NCI-H2081 (cell line): ENCODE results near the gene MRPS27.
A peak's percentile ranks its signal among the peaks of the same experiment; 100 is the strongest.
"Not testable (repeated sequence)": the region's sequence is repeated elsewhere in the genome, so short reads cannot be mapped to it uniquely, and the experiment has no call there.

ENCODE experiments used
- DNase-seq, 2 experiments: peaks; one replicate each; lab custom pipeline; 2025; lab: John Stamatoyannopoulos, UW

MRPS27 gene

DNA sequence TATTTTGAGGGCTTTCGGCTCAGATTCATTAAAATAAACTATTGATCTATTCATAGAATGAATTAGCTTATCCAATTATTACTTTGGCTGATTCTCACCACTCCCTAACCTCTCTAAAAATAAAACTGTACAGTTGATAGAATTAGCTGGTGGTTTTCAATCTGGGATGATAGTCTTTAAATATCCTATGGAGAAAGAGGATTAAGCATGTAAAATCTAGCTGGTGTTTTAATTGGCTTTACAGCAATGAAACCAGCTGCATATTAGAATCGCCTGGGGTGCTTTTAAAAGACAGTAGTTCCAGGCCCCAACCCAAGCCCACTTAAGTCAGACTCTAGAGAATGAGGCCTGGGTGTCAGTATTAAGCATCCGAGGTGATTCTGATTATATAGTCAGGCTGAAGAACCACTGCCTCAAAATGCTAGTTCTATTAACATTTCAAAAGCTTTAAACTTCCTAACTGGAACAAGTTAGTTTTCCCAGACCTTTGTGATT lies 117.7 kb downstream of the MRPS27 start:
- DNase-seq: no peak

GRCh38 chr5:72199681-72200080 lies 120.4 kb downstream of the MRPS27 start:
- no peak for DNase-seq

DNA sequence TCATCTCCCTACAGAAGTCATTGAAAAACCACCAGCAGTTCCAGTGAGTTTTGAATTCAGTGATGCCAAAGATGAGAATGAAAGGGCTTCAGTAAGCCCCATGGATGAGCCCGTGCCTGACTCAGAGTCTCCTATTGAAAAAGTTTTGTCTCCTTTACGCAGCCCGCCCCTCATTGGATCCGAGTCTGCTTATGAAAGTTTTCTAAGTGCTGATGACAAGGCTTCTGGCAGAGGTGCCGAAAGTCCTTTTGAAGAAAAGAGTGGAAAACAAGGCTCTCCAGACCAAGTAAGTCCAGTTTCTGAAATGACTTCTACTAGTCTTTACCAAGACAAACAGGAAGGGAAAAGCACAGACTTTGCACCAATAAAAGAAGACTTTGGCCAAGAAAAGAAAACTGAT lies 122.6 kb downstream of the MRPS27 start:
- DNase-seq: no peak

- no peak for DNase-seq
Observed at GRCh38 chr5:72195581-72195980, 124.5 kb downstream of the MRPS27 start.

- DNase-seq: no peak
Observed at GRCh38 chr5:72194846-72195245, 125.2 kb downstream of the MRPS27 start.

DNA sequence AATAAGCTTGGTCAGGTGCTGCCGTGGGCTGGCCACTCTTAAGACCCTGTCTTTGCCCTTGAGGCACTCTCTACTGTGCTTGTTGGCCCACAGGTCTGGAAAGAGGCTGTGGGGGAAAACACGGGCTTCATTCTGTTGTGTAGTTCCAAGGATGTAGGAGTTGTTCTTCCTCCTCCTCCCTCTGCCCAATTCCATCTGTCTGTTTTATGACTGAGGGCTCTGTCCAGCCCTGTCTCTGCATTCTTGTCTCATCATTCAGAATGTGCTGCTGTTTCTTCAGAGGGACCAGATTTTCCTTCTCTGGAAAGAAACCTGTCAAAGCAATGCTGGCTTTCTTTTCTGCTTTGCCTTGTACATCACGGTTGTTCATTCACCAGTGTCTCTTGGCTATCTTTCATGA lies 128.6 kb downstream of the MRPS27 start:
- DNase-seq: no peak

DNA sequence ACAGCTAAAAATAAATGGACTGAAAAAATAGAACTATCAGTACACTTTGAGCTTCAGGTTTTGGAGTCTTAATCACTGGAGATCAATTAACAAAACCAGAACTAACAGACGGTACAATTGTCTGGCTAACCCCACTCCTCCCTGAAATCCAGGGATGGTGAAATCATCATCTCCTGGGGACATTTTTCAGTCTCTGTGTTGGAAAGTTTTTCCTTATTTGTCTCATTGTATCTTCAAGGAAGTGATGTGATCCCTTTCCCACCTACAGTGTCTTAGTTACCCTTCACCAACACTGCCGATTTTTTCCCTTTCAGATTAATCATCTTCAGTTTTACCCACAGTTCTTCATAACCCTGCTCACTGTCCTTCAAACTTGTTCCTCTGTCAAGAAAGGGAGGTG lies 130.9 kb downstream of the MRPS27 start:
- no peak for DNase-seq

DNA sequence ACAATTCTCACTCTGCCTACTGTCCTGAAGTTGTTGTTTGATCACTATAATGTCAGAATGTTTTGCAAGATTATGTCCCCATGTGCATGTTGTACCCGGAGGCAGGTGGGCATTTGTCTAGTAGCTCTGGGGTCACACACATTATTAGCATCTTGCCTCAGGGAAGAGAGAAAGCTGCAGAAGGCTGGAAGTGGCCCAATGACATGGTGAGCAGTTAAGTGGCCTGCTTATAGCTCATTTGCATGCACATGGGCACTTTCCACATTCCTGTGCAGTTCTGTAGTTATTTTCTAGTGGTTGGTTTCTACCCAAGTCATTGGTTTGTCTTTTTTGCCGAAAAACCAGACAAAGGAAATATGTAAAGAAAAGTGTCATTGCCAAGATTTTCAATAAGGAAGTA lies 131.9 kb downstream of the MRPS27 start:
- no peak for DNase-seq

DNA sequence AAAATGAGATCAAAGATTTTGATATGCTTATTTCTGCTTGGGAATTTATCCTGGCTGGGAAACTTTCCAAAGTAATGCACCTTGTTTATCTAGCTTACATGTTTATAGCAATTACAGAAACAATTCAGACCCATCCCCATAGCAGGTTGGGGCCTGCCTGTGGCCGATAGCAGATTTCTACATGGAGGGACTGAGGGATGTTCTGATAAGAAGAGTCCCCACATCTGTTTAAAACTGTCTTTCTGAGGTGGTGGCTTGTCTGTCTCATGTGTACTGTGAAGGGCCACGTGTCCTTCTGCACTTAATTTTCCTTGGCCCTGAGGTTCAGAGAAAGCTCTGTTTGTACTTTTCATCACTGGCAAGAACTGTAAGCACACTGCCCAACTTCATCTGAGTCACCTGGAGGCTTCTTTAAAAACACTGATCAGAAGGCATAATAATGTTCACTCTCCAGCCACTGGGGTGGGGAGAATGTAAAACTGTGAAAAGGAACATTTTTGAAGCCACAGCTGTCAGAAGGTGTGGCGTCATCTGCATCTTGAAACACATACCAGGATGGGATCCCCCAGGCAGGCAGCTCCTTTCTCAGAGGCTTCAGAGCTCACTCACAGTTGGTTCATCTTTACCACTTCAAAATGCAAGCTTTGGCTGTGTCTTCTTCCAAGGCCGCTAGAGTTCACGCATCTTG lies 132.5 kb downstream of the MRPS27 start:
- DNase-seq: no peak

DNA sequence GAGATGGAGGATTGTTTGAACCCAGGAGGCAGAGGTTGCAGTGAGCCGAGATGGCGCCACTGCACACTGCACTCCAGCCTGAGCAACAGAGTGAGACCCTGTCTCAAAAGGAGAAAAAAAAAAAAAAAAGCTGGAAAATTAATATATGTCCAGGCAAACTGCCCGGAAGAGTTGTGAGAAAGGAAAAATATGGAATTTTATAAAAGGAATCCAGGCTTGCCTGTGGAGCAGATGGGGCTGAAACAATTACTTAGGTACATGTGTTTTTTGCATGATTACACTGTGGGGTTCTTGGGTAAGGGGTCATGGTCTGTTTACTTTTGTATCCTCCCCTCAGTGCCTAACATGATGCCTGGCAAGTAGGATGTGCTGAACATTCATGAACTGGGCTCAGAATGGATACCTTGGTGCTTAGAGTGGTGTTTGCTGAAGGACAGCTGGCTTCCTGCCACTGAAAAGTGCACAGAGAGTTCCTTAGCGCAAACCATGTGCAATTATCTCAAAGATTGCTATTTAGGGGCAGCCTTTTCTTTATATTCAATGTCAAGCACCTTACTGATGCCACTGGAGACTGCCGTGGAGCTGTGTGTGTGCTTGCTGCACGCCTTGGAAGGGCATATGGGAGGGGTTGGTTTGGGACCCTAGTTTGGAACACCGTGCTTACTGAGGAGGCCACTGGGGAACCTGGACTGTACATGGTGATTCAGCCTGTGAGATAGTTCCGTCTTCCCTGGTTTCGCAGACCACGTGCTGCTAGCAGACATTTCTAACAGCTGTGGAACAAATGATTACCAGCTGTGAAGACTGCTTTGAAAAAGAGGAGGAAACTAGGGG lies 134.3 kb downstream of the MRPS27 start:
- DNase-seq: peak in 1 of 2 experiments; percentile 41

DNA sequence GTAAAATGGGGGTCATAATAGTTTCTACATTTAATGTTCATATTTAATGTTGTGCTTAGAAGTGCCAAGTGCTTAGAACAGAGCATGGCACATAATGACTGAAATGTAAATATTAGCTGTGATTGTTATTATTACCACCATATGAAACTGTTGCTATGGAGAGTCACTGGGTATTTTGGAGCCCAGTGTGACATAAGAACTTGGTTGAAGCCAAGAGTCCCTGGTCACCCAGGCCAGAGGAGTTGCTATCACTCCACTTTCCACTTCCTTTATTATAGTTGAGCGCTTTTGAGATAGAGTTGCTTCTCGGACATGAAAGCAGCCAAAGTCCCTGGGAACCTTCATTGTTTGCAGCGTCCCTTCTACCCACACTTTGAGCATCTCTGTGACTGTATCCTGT lies 135.6 kb downstream of the MRPS27 start:
- peak in 1 of 2 experiments; percentile 26 for DNase-seq

DNA sequence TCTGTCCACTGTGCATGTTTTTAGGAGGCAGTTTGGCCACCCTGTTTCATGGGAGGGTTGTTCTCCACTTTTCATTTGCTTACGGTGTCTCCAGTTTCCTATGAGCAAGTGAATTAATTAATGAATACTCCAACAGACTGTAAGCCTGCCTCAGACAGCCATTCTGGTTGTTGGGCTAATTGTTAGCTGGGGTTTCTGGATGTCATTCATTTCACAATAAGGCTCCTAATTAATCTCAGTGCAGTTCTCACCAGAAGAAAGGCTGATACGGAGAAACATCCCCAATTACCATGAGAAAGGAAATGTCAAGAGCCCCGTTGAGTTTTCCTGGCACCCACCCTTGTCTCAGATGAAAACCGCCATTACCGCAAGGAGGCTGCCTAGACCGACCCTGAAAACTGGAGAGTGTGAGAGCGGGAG lies 136.9 kb downstream of the MRPS27 start:
- no peak for DNase-seq

DNA sequence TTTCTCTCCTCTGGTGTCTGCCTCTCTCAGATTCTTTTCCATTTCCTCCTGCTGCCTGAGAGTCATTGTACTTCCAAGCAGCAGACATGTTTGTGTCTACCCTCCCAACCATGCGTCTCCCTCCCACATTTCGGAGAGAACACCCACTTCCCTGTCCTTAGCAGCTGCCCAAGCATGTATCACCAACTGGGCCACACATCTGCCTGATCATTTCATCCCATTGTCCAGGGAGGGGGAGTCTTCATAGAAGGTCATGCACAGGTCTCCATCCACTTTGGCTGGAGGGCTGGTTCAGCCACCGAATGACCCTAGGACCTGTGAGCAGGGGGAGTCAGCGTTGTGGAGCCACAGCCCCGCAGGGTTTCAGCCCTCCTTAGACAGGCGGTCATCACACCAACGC lies 137.4 kb downstream of the MRPS27 start:
- no peak for DNase-seq

DNA sequence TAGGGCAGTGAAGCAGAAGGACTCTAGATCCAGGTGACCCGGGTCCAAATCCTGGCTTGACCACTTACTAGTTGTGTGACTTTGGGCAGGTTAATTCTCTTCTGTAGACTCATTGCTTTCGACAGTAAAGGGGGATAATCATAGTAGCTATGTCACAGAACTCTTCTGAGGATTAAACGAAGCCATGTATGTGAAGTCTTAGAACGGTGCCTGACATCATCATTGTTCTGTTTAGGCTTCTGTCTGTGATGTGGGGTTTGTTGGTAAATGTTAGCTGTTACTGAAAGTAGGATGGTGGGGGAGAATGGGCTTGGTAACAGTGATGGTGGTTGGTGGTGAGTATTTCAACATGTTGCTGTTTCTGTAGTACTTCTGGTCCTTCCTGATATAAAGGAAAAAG lies 139.1 kb downstream of the MRPS27 start:
- DNase-seq: no peak

- no peak for DNase-seq
Observed at GRCh38 chr5:72179816-72180440, 140.1 kb downstream of the MRPS27 start.

DNA sequence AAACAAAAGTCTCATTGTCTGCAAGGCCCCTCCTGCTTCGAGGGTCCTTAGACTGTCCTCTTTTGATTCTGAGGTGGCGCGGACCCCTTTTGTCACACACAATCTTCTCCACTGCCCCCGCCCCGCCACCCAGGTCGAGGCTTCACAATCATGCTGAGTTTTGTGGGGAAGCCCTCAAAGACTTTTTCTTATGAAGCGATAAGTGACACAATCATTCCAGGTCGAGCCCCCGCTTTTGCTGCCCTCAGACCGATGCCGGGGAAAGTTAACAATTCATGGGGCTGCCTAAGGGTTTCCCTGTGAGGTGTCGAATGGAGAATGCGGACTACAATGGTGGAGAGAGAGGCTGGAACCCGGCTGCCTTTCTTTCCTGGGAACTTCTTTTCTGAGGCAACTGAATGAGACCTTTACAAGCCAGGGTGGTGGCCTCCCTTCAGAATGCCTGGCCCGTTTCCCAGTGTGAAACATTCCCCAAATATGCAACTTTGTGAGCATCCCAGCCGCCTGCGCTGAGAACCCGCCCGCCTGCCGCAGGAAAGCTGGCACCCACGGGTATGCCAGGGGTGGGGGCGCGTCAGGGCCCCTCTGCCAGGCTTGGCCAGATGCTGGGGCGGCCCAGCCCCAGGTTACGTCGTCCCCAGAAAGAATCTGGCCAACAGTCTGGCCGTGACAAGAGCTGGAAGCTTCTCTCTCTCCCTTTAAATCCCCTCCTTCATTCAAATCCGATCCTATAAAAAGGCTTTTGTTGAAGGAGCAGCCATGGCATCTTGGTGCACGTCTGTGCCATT lies 140.8 kb downstream of the MRPS27 start:
- DNase-seq: no peak

- DNase-seq: no peak
Observed at GRCh38 chr5:72177538-72177937, 142.5 kb downstream of the MRPS27 start.

- DNase-seq: no peak
Observed at GRCh38 chr5:72172786-72173185, 147.3 kb downstream of the MRPS27 start.

GRCh38 chr5:72171667-72172066 lies 148.4 kb downstream of the MRPS27 start:
- no peak for DNase-seq

GRCh38 chr5:72171181-72171580 lies 148.9 kb downstream of the MRPS27 start:
- not testable (repeated sequence) for DNase-seq

DNA sequence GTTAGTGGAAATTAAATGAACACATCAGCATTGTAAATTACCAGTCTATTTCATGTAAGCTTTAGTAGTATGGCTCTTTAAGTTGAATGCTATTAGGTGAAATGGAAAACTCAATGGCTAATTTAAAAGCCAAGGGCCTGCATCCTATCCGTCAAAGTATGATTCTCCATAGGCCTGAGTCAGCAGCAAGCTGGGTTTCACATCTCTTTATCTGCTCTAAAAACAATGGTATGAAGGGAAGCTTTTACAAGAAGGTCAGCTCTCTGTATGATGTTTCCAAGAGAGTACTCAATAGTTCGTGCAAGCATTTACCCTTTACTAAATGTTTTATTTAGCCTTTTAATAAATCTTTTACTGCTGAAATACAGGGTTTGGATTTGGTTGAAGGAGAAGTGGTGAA lies 149.9 kb downstream of the MRPS27 start:
- DNase-seq: no peak
